Astrocyte (in vitro differentiated cells and primary cell): Measurements from ENCODE around the gene ANKRD9.

Source experiments
- CTCF ChIP-seq: IDR thresholded peaks from 2 replicates; pipeline ENCODE4 v1.5.1; 2011; ENCODE audit warnings: low read depth, mild to moderate bottlenecking, inconsistent platforms, low read length, moderate library complexity; ENCODE audit not compliant: insufficient read depth
- EZH2 ChIP-seq: IDR thresholded peaks from 2 replicates; pipeline ENCODE4 v1.6.1; 2012; ENCODE audit warnings: mild to moderate bottlenecking, low read length, inconsistent platforms; ENCODE audit not compliant: insufficient read depth

GRCh38 chr14:102518063-102518648, 8.6 kb upstream of the ANKRD9 start:
- TF ChIP-seq CTCF (no peak), EZH2 (no peak)
